ENCODE measurements around the gene RPL29.

The RPL29 gene

GRCh38 chr3:51982352-51982837 is 13.3 kb downstream of the RPL29 start:
- no peak for DNase-seq (ENCODE audit: low spot score)

- DNase-seq (ENCODE audit: low spot score): no peak
Measured at GRCh38 chr3:51980253-51980652, 15.4 kb downstream of the RPL29 start.

- no peak for DNase-seq (ENCODE audit: low spot score)
Measured at GRCh38 chr3:51978143-51978502, 17.6 kb downstream of the RPL29 start.

GRCh38 chr3:51977446-51978142 is 18.1 kb downstream of the RPL29 start:
- no peak for DNase-seq (ENCODE audit: low spot score)

DNA sequence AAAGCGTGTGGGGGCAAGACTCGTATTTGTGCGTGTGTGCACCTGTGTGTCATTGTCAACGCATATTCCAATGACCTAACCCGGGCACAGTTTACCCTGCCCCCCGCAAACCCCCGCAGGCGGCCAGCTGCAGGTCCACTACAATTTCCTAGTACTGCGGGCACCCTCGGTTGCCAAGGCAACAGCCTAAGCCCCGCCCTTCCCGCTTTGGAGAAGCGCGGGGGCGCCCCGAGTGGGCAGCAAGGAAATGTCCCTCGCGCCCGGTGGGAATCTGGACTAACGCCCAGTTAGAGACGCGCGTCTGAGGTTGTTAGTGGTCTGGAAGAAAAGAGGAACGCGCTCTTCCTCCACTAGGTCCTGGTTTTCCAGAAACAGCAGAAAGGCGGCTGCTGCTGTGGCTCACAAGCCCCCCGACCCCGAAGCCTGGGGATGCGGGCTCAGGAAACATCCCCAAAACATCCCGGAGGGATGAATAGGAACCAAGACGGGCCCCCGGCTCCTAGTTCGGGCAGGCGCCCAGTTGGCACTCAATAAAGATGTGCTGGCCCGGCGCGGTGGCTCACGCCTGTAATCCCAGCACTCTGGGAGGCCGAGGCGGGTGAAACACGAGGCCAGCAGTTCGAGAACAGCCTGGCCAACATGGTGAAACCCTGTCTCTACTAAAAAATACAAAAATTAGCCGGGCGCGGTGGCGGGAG is 19.7 kb downstream of the RPL29 start:
- peak; percentile 83 for DNase-seq (ENCODE audit: low spot score)

- no peak for DNase-seq (ENCODE audit: low spot score)
Measured at GRCh38 chr3:51974963-51975851, 20.5 kb downstream of the RPL29 start, which contains the start of gene ABHD14A. Gene ABHD14A (plus strand): TSS chr3:51975064. CDS start chr3:51975136, 72 bp downstream.

DNA sequence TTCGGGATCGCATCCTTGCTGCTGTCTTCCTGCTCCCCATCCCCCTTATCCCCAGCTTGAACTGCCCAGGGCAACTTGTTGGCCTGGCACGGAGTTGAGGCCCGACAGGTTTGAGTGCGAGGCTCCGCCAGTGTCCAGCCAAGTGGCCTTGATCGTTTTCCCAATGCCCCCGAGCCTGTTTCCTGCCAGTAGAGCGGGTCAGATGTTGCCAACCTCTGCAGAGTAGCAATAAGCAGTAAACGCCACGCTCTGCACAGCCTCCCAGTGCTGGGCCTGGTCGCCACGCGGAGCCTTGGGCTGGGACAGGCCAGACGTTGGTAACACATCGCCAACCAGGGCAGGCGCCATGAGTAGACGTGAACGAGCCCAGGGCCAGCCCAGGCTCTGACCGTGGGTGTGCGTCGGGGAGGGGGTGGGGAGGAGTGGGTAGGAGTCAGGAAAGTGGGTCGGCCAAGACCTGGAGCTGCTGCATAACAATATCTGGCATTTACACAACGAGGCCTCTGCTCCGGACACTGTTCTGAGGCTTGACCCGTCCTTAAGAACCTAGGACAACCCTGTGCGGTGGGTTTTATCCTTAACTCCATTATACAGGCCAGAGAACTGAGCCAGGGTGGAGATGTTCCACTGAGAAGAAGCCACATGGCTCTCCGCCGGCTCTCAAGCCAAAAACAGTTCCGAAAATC is 21.3 kb downstream of the RPL29 start:
- DNase-seq (ENCODE audit: low spot score): no peak

GRCh38 chr3:51971350-51971749 is 24.3 kb downstream of the RPL29 start:
- DNase-seq (ENCODE audit: low spot score): no peak

GRCh38 chr3:51970606-51971300 is 24.9 kb downstream of the RPL29 start:
- DNase-seq (ENCODE audit: low spot score): no peak

- DNase-seq (ENCODE audit: low spot score): no peak
Measured at GRCh38 chr3:51969841-51970240, 25.9 kb downstream of the RPL29 start.

GRCh38 chr3:51968883-51969678 is 26.6 kb downstream of the RPL29 start:
- no peak for DNase-seq (ENCODE audit: low spot score)

- DNase-seq (ENCODE audit: low spot score): no peak
Measured at GRCh38 chr3:51968170-51968775, 27.4 kb downstream of the RPL29 start.

DNA sequence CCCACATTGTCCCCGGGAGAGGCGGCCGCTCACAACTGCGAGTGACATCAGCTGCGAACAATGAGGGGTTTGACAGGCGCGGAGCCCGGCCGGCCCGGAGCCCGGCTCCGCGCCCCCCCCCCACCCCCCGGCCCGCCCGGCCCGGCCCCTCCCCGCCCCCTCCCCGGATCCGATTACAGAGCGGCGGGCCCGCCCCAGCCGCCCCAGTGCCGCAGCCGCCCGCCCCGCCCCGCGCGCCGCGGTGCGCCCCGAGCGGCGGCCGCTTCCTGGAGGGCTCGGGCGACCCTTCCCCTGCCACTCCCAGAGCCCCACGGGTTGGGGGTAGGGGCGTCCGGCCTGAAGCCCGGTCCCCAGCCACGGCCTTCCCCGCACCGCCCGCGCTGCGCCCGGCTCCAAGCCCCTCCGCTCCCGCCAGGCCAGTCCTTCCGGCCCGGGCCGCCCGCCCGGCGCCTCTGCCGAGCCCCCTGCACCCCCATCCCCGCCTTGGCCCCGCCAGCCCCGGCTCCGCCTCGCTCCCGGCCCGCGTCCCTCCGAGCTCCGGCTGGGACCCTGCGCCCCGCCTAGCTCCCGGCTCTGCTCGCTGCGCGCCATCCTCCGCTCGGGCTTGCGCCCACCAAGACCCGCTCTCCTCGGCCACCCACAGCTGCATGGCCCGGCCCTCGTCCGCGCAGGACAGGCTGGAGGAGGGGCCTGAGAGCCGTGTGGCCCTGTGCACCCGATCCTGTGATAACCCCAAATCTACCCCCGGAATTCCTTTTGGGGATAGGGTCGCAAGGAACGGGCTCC is 28.1 kb downstream of the RPL29 start, which contains the start of gene PCBP4:
Gene PCBP4, minus strand, starts transcription at position 71 of the 786 bp plus-strand sequence. CDS start 6,214 bp downstream, outside the sequence.
- peak; percentile 74 for DNase-seq (ENCODE audit: low spot score)

DNA sequence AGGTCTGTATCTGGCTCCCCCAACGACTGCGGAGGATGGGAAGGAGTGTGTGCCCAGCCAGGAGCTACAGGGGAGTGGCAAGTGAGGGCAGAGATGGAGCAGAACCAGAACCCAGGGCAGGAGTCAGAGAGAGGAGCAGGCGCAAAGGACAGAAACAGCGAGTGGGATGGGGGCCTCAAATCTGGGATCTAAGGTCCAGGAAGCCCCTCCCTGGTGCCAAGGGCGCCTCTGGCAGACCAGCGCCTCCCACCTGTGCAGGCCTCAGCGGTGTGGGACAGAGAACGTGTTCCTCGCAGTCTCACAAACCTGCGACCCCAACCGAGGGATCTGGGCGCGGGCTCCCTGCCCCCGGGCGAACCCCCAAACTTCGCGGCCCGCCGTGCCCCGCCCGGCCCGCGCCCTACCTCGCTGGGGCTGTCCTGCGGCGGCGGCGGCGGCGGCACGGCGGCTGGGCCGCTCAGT is 28.7 kb downstream of the RPL29 start:
- no peak for DNase-seq (ENCODE audit: low spot score)

DNA sequence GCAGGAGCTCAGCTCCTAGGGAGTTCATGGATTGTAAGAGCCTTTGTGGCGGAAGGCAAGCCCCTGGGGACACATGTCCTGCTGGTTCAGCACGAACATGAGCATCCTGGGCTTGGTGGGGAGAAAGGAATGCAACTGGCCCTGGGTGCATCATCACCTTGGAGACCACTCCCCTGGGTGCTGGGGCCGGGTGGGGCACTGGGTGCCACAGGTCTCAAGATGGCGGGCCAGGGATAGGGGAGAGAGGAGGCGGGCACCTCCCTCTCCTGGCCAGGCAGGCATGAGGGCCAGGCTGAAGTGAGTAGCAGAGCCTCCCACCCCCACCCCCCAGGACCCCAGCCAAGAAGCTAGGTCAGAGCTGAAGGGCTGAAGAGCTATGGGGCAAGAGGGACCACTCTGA is 29.2 kb downstream of the RPL29 start:
- DNase-seq (ENCODE audit: low spot score): no peak

DNA sequence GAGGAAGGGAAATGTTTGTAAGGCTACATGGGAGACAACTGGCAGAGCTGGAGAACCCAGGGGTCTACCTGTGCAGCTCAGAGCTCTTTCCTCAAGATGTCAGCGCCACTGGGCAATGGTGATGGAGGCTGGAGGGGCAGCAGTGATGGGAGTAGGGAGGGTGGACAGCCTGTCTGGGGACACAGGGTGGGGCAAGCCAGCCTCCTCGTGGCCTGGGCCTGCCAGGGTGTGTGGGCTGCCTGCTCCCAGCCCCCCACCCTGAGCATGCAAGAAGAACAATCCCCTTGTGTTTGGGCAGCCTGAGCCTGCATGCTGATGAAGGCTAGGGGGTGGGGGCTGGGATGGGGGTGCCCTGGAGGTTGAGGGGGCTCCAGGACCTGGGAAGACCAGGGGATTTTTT is 29.7 kb downstream of the RPL29 start:
- DNase-seq (ENCODE audit: low spot score): peak; percentile 90

DNA sequence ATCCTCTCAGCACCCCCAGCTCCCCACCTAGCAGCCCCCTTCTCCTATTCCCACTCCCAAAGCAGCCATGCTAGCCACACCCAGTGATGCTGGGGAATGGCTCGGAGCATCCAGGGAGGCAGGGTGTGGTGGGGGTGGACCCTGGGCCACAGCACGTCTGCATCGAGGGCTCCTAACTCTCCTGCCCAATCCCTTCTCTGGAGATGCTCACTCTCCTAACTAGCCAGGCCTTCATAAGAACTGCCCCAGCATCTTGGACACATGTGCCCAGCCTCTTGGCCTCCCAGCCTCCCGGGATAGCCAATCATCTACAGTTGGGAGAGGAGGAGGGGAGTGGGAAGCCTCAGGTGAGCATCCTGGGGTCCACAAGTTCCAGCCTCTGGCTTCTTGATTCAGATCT is 31.2 kb downstream of the RPL29 start:
- DNase-seq (ENCODE audit: low spot score): no peak

- peak; percentile 37 for DNase-seq (ENCODE audit: low spot score)
Measured at GRCh38 chr3:51963951-51964451, 31.7 kb downstream of the RPL29 start.
